C4-2B (cell line): ENCODE results near the gene BPI.
A peak's percentile ranks its signal among the peaks of the same experiment; 100 is the strongest.

ENCODE experiments used
- H3K27ac ChIP-seq: fragments of 450-650 bp; 2 replicates; pipeline ENCODE4 v1.5.1; 2017
- ZFX ChIP-seq: fragments of 450-650 bp; IDR thresholded peaks from 2 replicates; pipeline ENCODE4 v1.6.1; 2017
- TF ChIP-seq, protein P1 (sequence below): fragments of 450-650 bp; conservative IDR thresholded peaks from 2 replicates; pipeline ENCODE4 v1.5.1; 2017; ENCODE audit warnings: mild to moderate bottlenecking

BPI gene

DNA sequence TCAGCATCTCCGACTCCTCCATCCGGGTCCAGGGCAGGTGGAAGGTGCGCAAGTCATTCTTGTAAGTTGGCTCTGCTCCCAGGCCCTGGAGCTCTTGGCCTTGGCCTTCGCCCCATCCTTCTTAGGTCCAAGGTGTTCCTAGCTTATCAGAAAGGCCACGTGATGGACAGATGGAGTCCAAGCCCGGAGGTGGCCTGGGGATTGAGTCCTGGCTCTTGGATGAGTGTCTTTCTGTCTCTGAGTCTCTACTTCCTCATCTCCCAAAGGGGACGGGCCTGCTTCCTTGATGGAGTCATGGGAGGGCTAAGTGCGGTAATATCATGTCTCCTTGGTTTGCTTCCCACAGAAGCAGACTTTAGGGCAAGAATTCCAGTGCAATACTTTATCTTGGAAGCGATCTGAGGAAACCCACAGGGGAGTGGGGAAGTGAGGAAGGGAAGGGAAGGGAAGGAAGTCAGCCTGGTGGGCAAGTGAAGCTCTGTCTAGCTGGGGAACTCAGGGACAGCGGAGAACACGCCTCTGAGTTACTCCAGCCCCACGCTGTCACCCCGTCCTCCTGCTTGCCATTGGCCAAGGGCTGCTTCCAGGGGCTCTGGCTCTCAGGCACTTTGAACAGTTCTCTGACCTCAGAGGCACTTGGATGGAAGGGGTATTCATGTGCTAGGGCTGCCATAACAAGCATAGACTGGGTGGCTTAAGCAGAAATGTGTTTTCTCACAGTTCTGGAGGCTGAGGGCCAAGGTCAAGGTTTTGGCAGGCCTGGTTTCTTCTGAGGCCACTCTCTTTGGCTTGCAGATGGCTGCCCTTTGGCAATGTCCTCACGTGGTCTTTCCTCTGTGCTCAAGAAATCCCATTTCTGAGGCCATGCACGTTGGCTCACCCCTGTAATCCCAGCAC, 47.2 kb downstream of the BPI start:
- peak overlapping the region; percentile 17; the same call in 1 of the 2 replicates for H3K27ac ChIP-seq
- TF ChIP-seq, protein P1, sequence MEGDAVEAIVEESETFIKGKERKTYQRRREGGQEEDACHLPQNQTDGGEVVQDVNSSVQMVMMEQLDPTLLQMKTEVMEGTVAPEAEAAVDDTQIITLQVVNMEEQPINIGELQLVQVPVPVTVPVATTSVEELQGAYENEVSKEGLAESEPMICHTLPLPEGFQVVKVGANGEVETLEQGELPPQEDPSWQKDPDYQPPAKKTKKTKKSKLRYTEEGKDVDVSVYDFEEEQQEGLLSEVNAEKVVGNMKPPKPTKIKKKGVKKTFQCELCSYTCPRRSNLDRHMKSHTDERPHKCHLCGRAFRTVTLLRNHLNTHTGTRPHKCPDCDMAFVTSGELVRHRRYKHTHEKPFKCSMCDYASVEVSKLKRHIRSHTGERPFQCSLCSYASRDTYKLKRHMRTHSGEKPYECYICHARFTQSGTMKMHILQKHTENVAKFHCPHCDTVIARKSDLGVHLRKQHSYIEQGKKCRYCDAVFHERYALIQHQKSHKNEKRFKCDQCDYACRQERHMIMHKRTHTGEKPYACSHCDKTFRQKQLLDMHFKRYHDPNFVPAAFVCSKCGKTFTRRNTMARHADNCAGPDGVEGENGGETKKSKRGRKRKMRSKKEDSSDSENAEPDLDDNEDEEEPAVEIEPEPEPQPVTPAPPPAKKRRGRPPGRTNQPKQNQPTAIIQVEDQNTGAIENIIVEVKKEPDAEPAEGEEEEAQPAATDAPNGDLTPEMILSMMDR = no peak
- no peak for TF ChIP-seq ZFX

DNA sequence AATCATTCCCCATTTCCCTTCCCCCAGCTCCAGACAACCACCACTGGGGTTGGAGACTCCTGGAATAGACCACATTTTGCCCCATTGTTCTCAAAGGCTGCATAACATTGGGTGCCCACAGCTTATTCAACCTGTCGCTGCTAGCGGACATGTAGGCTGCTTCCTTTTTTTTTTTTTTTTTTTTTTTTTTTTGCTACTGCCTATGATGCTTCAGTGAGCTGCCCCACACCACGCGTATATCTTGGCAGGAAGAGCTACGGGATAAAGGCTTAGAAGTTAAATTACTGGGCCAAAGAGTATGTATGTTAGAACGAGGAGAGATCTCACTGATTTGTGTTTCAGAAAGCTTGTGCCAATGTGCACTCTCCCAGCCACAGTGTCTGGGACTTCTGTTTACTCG, 49.4 kb downstream of the BPI start:
- TF ChIP-seq, protein P1 = no peak
- TF ChIP-seq ZFX = no peak
- no peak overlapping the region for H3K27ac ChIP-seq

DNA sequence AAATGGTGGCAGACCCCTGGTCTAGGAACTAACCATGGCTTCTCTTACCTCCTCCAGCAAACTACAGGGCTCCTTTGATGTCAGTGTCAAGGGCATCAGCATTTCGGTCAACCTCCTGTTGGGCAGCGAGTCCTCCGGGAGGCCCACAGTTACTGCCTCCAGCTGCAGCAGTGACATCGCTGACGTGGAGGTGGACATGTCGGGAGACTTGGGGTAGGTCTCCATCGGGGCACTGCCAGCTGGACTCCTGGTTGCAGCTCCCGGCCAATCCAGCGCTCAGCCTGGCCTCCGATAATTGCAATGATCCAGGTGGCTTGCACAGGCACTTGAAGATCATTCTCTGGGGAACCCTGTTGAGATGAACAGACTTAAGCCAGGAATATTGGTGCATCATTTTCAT, 50.3 kb downstream of the BPI start:
- no peak overlapping the region for H3K27ac ChIP-seq
- TF ChIP-seq ZFX = no peak
- TF ChIP-seq, protein P1 = no peak

DNA sequence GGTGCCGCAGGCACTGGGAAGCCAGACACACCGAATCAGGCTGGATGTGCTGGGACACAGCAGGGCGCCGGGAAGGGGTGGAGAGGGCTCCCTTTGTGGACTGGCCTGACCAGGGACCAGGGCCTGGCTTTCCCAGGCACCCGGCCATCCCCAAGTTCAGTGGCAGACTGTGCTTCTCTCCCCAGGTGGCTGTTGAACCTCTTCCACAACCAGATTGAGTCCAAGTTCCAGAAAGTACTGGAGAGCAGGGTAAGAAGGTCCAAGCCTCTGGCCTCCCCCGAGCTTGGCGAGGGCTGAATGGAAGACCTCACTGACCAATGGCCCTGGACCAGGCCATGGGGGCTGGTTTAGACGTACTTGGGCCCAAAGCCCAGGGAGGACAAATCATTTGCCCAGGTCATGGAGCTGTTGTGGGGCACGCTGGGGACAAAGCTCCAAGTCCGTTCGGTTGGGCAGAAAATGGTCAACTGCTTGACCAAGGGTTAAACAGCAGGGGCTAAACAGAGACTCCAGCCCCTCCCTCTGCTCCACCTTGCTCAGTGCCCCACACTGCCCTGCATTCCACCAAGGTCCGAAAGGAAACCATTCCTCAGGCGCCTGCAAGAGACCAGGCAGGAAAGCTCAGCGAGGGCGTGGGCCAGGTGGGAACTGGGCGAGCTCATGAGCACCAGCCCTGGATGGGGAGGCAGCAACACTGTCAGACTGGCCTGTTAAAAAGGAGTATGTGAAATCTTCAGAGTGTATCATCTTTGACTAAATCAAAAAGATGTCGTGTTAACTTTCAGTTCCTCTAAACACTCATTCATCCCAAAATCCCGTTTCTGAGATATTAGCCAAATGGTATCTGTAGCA, 51.4 kb downstream of the BPI start:
- H3K27ac ChIP-seq = no peak overlapping the region
- TF ChIP-seq ZFX = no peak
- TF ChIP-seq, protein P1 = no peak

DNA sequence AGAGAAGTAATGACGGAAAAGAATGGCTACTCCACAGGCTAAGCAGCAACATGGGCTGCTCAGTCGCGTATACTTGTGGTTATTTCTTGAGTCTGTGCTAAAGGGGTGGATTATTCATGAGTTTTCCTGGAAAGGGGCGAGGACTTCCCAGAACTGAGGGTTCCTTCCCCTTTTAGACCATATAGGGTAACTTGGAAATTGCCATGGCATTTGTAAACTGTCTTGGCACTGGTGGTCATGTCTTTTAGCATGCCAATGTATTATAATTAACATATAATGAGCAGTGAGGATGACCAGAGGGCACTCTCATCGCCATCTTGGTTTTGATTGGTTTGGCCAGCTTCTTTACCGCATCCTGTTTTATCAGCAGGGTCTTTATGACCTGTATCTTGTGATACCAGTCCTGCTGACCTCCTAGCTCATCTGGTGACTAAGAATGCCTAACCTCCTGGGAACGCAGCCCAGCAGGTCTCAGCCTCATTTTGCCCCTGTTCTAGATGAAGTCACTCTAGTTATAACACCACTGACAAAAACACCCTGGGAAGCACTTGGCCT, 53.8 kb downstream of the BPI start:
- no peak overlapping the region for H3K27ac ChIP-seq
- TF ChIP-seq, protein P1 = no peak
- TF ChIP-seq ZFX = no peak

DNA sequence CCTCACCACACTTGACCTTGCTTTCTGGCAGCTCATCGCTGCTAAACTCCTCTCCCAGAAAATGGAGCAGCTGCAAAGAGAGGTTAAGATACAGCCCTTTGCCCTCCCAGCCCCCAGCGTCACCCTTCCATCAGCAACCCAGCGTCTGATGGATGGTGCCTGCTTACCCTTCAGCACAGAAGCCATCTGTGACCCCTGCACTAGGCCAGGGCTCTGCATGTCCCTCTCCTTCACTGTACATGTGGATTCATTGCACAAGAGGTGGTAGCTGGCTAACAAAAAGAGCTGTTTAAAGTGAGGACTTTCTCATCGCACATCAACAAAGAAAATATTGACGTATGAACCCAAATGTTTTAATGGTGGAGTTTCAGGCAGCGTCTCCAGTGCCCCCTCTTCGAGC, 54.6 kb downstream of the BPI start:
- TF ChIP-seq, protein P1 = no peak
- no peak for TF ChIP-seq ZFX
- H3K27ac ChIP-seq = no peak overlapping the region
